Measurements from ENCODE around the gene SLCO1B3. TPM values are rescaled to one million over a fixed set of nuclear protein-coding genes. Genes with fewer than 3 reads are reported as not detected.

The SLCO1B3 gene
- total and polyA plus RNA-seq, 2 of the 4 experiments (the other 2 are of a cell fraction), result not detected

- H3K9me3 ChIP-seq (ENCODE audit: control insufficient read depth, insufficient read depth, low read length), result peaks cover 10% of the 10 kb centered on the region
- in situ Hi-C loops (cut with MboI; ENCODE audit: low sequenced_read_pairs) (no loop called here), intact Hi-C loops (cut with micrococcal nuclease) (no loop called here), dilution Hi-C loops (cut with HindIII; ENCODE audit: low sequenced_read_pairs, unreplicated experiment) (no loop called here)
- ATAC-seq (ENCODE audit: low read depth) (no peak), DNase-seq (no peak)
- H4K91ac ChIP-seq (ENCODE audit: insufficient read depth, low read depth, low read length), result no peak overlapping the region
- no peak overlapping the region for H2AK5ac ChIP-seq (ENCODE audit: low read depth, low read length)
- H3K18ac ChIP-seq (ENCODE audit: low read depth, low read length), result no peak overlapping the region
- no peaks in the 10 kb centered on the region for H3K9me1 ChIP-seq (ENCODE audit: insufficient read depth, low read length)
- H3K4me1 ChIP-seq (ENCODE audit: control insufficient read depth, insufficient read depth, low read length), result no peaks in the 10 kb centered on the region
- no peak overlapping the region for H4K5ac ChIP-seq (ENCODE audit: low read depth, low read length)
- no peak overlapping the region for H3K14ac ChIP-seq (replicated peaks; ENCODE audit: low read depth, low read length)
- no peak overlapping the region for H2BK5ac ChIP-seq (ENCODE audit: low read depth, low read length, poor library complexity, severe bottlenecking)
- no TSS peak for BruUV-seq (replicated peaks)
- H2AFZ ChIP-seq (replicated peaks; ENCODE audit: low read length, poor library complexity), result no peak overlapping the region
- H3K4me2 ChIP-seq (ENCODE audit: low read depth, low read length), result no peak overlapping the region
- H3K36me3 ChIP-seq (ENCODE audit: control insufficient read depth, insufficient read depth, low read length), result no peaks in the 10 kb centered on the region
- H2BK15ac ChIP-seq (ENCODE audit: low read depth, low read length), result no peak overlapping the region
- no peak overlapping the region for H3K9ac ChIP-seq (ENCODE audit: low read depth, low read length)
- no CpG with 5 or more reads among the region's 1 CpG for WGBS, 2 experiments (ENCODE audit: extremely low coverage in 2 of 2, insufficient read length in 1 of 2)
- H3K27me3 ChIP-seq (ENCODE audit: control insufficient read depth, insufficient read depth, low read length), result no peaks in the 10 kb centered on the region
- H2AK9ac ChIP-seq (replicated peaks; ENCODE audit: low read depth, low read length, poor library complexity), result no peak overlapping the region
- ChIA-PET POLR2A (ENCODE audit: unreplicated experiment) (no interaction called here), CTCF (no interaction called here)
- no peaks in the 10 kb centered on the region for H3K79me1 ChIP-seq (ENCODE audit: low read depth in 1 of 2, low read length in 2 of 2)
- H3K4me3 ChIP-seq (ENCODE audit: insufficient read depth, low read depth, low read length), result no peak overlapping the region
- H2BK20ac ChIP-seq (ENCODE audit: low read depth, low read length), result no peak overlapping the region
- no peak overlapping the region for H3K4ac ChIP-seq (ENCODE audit: low read depth, low read length)
- H3K23ac ChIP-seq (ENCODE audit: low read depth, low read length), result no peak overlapping the region
- H2BK120ac ChIP-seq (ENCODE audit: low read depth, low read length), result no peak overlapping the region
- H4K8ac ChIP-seq (ENCODE audit: low read depth in 2 of 2, low read length in 2 of 2), result no peak overlapping the region
- no peak overlapping the region for H3K56ac ChIP-seq (ENCODE audit: extremely low read depth, insufficient read depth, low read length)
- no peak for TF ChIP-seq NFE2L2 (IDR thresholded peaks at IDR 0.05; ENCODE audit: low read depth, low read length)
- TF ChIP-seq MAZ (IDR thresholded peaks at IDR 0.05; ENCODE audit: borderline replicate concordance, low read depth, low read length), result no peak
- no peak for TF ChIP-seq BHLHE40 (IDR thresholded peaks at IDR 0.05; ENCODE audit: low read depth, low read length)
- no peak for TF ChIP-seq ELK1 (IDR thresholded peaks at IDR 0.05; ENCODE audit: borderline replicate concordance, low read depth, low read length)
- no peak for TF ChIP-seq MAFK (IDR thresholded peaks at IDR 0.05; ENCODE audit: low read depth, low read length)
- no peak for TF ChIP-seq CTCF (conservative IDR thresholded peaks at IDR 0.05; ENCODE audit: low read depth, low read length)
- no peak for TF ChIP-seq SMC3 (IDR thresholded peaks at IDR 0.05; ENCODE audit: low read depth, low read length)
- TF ChIP-seq CHD1 (IDR thresholded peaks at IDR 0.05; ENCODE audit: low read depth, low read length), result no peak
- no peak for TF ChIP-seq RFX5 (IDR thresholded peaks at IDR 0.05; ENCODE audit: low read depth, low read length)
- TF ChIP-seq FOS (IDR thresholded peaks at IDR 0.05; ENCODE audit: low read depth, low read length), result no peak
- no peak for TF ChIP-seq USF2 (IDR thresholded peaks at IDR 0.05; ENCODE audit: low read depth, low read length)
- TF ChIP-seq RCOR1 (IDR thresholded peaks at IDR 0.05; ENCODE audit: insufficient replicate concordance, low read length), result no peak
- no peak for TF ChIP-seq POLR2A (IDR thresholded peaks at IDR 0.05; ENCODE audit: low read depth, low read length)
- TF ChIP-seq MXI1 (IDR thresholded peaks at IDR 0.05; ENCODE audit: borderline replicate concordance, low read depth, low read length), result no peak
- no peak for TF ChIP-seq CEBPB (IDR thresholded peaks at IDR 0.05; ENCODE audit: low read depth, low read length)
- no peak for TF ChIP-seq RAD21 (IDR thresholded peaks at IDR 0.05; ENCODE audit: low read length)
- no peak overlapping the region for H3K27ac ChIP-seq (ENCODE audit: insufficient read depth, low read length)
- H4K20me1 ChIP-seq (ENCODE audit: insufficient read depth, low read length), result no peaks in the 10 kb centered on the region
These were observed 17.5 kb upstream of the SLCO1B3 start for GRCh38 chr12:20792971-20793370.
